Measurements from ENCODE around the gene TTC4.

DNA sequence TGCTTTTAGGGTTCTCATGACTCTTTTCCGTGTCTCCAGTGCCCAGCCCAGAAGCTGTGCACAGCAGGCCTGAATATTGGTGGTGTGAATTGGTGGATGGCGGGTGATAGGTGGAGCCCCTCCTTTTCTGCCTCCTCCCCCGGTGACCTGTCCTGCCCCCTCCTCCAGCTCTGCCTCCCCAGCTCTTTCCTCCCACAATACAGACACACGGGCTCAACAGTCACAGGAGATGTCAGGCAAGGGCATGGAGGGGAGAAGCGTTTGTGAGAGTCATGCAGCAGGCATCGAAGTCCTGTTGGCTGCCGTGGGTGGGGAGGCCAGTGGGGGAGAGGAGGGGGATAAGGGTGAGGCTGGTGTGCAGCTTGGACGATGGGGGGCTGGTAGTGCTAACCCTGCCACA, 17.3 kb upstream of the TTC4 start:
- TF ChIP-seq, protein P1, sequence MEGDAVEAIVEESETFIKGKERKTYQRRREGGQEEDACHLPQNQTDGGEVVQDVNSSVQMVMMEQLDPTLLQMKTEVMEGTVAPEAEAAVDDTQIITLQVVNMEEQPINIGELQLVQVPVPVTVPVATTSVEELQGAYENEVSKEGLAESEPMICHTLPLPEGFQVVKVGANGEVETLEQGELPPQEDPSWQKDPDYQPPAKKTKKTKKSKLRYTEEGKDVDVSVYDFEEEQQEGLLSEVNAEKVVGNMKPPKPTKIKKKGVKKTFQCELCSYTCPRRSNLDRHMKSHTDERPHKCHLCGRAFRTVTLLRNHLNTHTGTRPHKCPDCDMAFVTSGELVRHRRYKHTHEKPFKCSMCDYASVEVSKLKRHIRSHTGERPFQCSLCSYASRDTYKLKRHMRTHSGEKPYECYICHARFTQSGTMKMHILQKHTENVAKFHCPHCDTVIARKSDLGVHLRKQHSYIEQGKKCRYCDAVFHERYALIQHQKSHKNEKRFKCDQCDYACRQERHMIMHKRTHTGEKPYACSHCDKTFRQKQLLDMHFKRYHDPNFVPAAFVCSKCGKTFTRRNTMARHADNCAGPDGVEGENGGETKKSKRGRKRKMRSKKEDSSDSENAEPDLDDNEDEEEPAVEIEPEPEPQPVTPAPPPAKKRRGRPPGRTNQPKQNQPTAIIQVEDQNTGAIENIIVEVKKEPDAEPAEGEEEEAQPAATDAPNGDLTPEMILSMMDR (conservative IDR thresholded peaks at IDR 0.05; ENCODE audit: low read length): no peak
- no peak for TF ChIP-seq EZH2phosphoT487 (IDR thresholded peaks at IDR 0.05; ENCODE audit: borderline replicate concordance)

Measured in Loucy (cell line).